Tibial nerve (tissue), 3 donors: Measurements from ENCODE around the gene PCP4.

Experiments
- CTCF ChIP-seq, 5 experiments: fragments of 200-600 bp in 3 of 5; fragments of 450-650 bp in 2 of 5; sonication (generic) in 3 of 5; IDR thresholded peaks; one replicate each; pipeline ENCODE4 v1.5.1; 2016 to 2019; ENCODE audit warnings: antibody characterized with exemption in 5 of 5, mild to moderate bottlenecking in 3 of 5, moderate library complexity in 2 of 5
- POLR2A ChIP-seq, 2 donors: fragments of 450-650 bp; IDR thresholded peaks; one replicate each; pipeline ENCODE4 v1.6.1; 2017; ENCODE audit warnings: antibody characterized with exemption in 2 of 2, mild to moderate bottlenecking in 2 of 2, moderate library complexity in 2 of 2

GRCh38 chr21:39882839-39883195, 15.6 kb downstream of the PCP4 start:
- TF ChIP-seq POLR2A (IDR thresholded peaks at IDR 0.05) (no peak), CTCF (IDR thresholded peaks at IDR 0.05) (no peak)
